GM12892 (cell line): Measurements from ENCODE around the gene USP17L13.
"Not testable (repeated sequence)": the region's sequence is repeated elsewhere in the genome, so short reads cannot be mapped to it uniquely, and the experiment has no call there.

ENCODE experiments used
- POLR2A ChIP-seq: IDR thresholded peaks from 2 replicates; pipeline ENCODE4 v1.6.1; 2011; ENCODE audit warnings: low read depth, low read length, control low read depth
- POLR2AphosphoS5 ChIP-seq: IDR thresholded peaks from 2 replicates; pipeline ENCODE4 v1.6.1; 2011; ENCODE audit warnings: low read depth, low read length, control low read depth

- TF ChIP-seq POLR2AphosphoS5, POLR2A: not testable (repeated sequence)
These were observed 10.0 kb upstream of the USP17L13 start for GRCh38 chr4:9214701-9215100.
